ENCODE measurements around the gene SPON2.

Gene SPON2

GRCh38 chr4:1211891-1212545 is 39.6 kb upstream of the SPON2 start:
- DNase-seq (no peak), ATAC-seq (no peak)
- no peaks in the 10 kb centered on the region for H3K27me3 Mint-ChIP-seq
- H3K27ac Mint-ChIP-seq = no peak overlapping the region
- H3K4me1 Mint-ChIP-seq = peaks cover 32% of the 10 kb centered on the region
- H3K4me3 Mint-ChIP-seq = no peak overlapping the region
- H3K9me3 Mint-ChIP-seq = no peaks in the 10 kb centered on the region

- H3K4me1 Mint-ChIP-seq = peaks cover 26% of the 10 kb centered on the region
- H3K4me3 Mint-ChIP-seq = no peak overlapping the region
These were observed 39.0 kb upstream of the SPON2 start for GRCh38 chr4:1211371-1211770.

GRCh38 chr4:1210971-1211370 is 38.6 kb upstream of the SPON2 start:
- Mint-ChIP-seq H3K9me3 (no peaks in the 10 kb centered on the region), H3K4me1 (peaks cover 22% of the 10 kb centered on the region), H3K27ac (no peak overlapping the region), H3K27me3 (no peaks in the 10 kb centered on the region), H3K4me3 (no peak overlapping the region)
- ATAC-seq (no peak), DNase-seq (no peak)

More at GRCh38 chr4:1211371-1211770, 39.0 kb upstream of the SPON2 start:
- peak overlapping the region in 1 of 2 donors; percentile 91 for H3K27ac Mint-ChIP-seq
- H3K27me3 Mint-ChIP-seq = no peaks in the 10 kb centered on the region
- no peak for DNase-seq
- no peaks in the 10 kb centered on the region for H3K9me3 Mint-ChIP-seq
- no peak for ATAC-seq

GRCh38 chr4:1210241-1210841 is 38.0 kb upstream of the SPON2 start:
- no peak overlapping the region for H3K4me3 Mint-ChIP-seq
- no peaks in the 10 kb centered on the region for H3K9me3 Mint-ChIP-seq
- no peak for DNase-seq
- no peak overlapping the region for H3K27ac Mint-ChIP-seq
- peaks cover 15% of the 10 kb centered on the region for H3K4me1 Mint-ChIP-seq
- H3K27me3 Mint-ChIP-seq = no peaks in the 10 kb centered on the region
- no peak for ATAC-seq

- DNase-seq = no peak
These were observed 37.4 kb upstream of the SPON2 start for GRCh38 chr4:1209821-1210220.

GRCh38 chr4:1208970-1209704 is 36.8 kb upstream of the SPON2 start:
- peak overlapping the region in 1 of 2 donors; percentile 83 for H3K27ac Mint-ChIP-seq
- peaks cover 22% of the 10 kb centered on the region for H3K4me1 Mint-ChIP-seq
- no peaks in the 10 kb centered on the region for H3K27me3 Mint-ChIP-seq
- ATAC-seq (no peak), DNase-seq (no peak)
- H3K9me3 Mint-ChIP-seq = no peaks in the 10 kb centered on the region
- H3K4me3 Mint-ChIP-seq = peak overlapping the region in 1 of 2 donors; percentile 38

More at GRCh38 chr4:1209821-1210220, 37.4 kb upstream of the SPON2 start:
- H3K27ac Mint-ChIP-seq = peak overlapping the region in 1 of 2 donors; percentile 83
- no peak overlapping the region for H3K4me3 Mint-ChIP-seq
- peaks cover 15% of the 10 kb centered on the region for H3K4me1 Mint-ChIP-seq
- no peaks in the 10 kb centered on the region for H3K27me3 Mint-ChIP-seq
- H3K9me3 Mint-ChIP-seq = no peaks in the 10 kb centered on the region
- ATAC-seq = no peak

GRCh38 chr4:1208266-1208961 is 36.0 kb upstream of the SPON2 start:
- peak; percentile 41 for ATAC-seq
- H3K4me1 Mint-ChIP-seq = peaks cover 29% of the 10 kb centered on the region
- peak overlapping the region in 1 of 2 donors; percentile 38 for H3K4me3 Mint-ChIP-seq
- no peak for DNase-seq
- no peaks in the 10 kb centered on the region for H3K9me3 Mint-ChIP-seq
- no peaks in the 10 kb centered on the region for H3K27me3 Mint-ChIP-seq
- H3K27ac Mint-ChIP-seq = no peak overlapping the region

- Mint-ChIP-seq H3K4me1 (peaks cover 36% of the 10 kb centered on the region), H3K27me3 (no peaks in the 10 kb centered on the region), H3K4me3 (no peak overlapping the region), H3K27ac (no peak overlapping the region), H3K9me3 (no peaks in the 10 kb centered on the region)
- no peak for ATAC-seq
- DNase-seq = no peak
These were observed 35.4 kb upstream of the SPON2 start for GRCh38 chr4:1207603-1208265.

GRCh38 chr4:1207157-1207470 is 34.7 kb upstream of the SPON2 start:
- Mint-ChIP-seq H3K4me1 (peaks cover 42% of the 10 kb centered on the region), H3K4me3 (no peak overlapping the region), H3K27ac (no peak overlapping the region), H3K9me3 (no peaks in the 10 kb centered on the region), H3K27me3 (no peaks in the 10 kb centered on the region)
- ATAC-seq (no peak), DNase-seq (no peak)

- Mint-ChIP-seq H3K27me3 (no peaks in the 10 kb centered on the region), H3K4me3 (no peak overlapping the region), H3K4me1 (peaks cover 48% of the 10 kb centered on the region), H3K27ac (peak overlapping the region in 1 of 2 donors; percentile 65), H3K9me3 (no peaks in the 10 kb centered on the region)
- DNase-seq (no peak), ATAC-seq (no peak)
These were observed 34.1 kb upstream of the SPON2 start for GRCh38 chr4:1206299-1207156.

GRCh38 chr4:1205586-1206298 is 33.4 kb upstream of the SPON2 start:
- Mint-ChIP-seq H3K27ac (no peak overlapping the region), H3K4me3 (no peak overlapping the region), H3K27me3 (no peaks in the 10 kb centered on the region), H3K4me1 (peaks cover 56% of the 10 kb centered on the region), H3K9me3 (no peaks in the 10 kb centered on the region)
- DNase-seq = peak in 1 of 2 donors; percentile 6
- no peak for ATAC-seq

- H3K9me3 Mint-ChIP-seq = no peaks in the 10 kb centered on the region
- DNase-seq (peak in 1 of 2 donors; percentile 9), ATAC-seq (no peak)
- no peak overlapping the region for H3K4me3 Mint-ChIP-seq
- no peaks in the 10 kb centered on the region for H3K27me3 Mint-ChIP-seq
- peak overlapping the region in 1 of 2 donors; percentile 76 for H3K27ac Mint-ChIP-seq
- H3K4me1 Mint-ChIP-seq = peaks cover 63% of the 10 kb centered on the region
These were observed 32.6 kb upstream of the SPON2 start for GRCh38 chr4:1204828-1205585.

GRCh38 chr4:1204286-1204827 is 32.0 kb upstream of the SPON2 start:
- no peaks in the 10 kb centered on the region for H3K9me3 Mint-ChIP-seq
- ATAC-seq = no peak
- H3K27ac Mint-ChIP-seq = peak overlapping the region in 1 of 2 donors; percentile 6
- peak in 1 of 2 donors; percentile 8 for DNase-seq
- peaks cover 69% of the 10 kb centered on the region for H3K4me1 Mint-ChIP-seq
- no peak overlapping the region for H3K4me3 Mint-ChIP-seq
- H3K27me3 Mint-ChIP-seq = no peaks in the 10 kb centered on the region
